ENCODE measurements around the gene C1QTNF1.
A peak's percentile ranks its signal among the peaks of the same experiment; 100 is the strongest.

C1QTNF1 gene

DNA sequence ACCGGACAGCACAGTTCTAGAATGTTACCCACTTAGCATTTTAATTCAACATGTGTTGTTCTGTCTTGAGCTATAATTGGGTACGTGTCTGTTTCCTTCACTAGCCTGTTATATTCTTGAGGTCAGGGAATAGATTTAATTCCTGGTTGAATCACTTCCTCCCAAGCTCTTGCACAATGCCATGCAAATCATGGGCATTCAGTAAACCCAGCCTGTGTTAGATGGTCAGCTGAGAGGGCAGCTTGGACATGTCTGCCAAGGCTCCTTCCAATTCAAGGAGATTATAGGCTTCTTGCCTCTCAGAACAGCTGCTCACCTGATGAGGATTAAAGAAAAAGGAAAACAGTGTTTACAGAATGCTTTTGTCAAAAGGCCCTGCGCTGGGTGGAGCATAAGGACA is 12.6 kb downstream of the C1QTNF1 start:
- no peak for TF ChIP-seq ISL1 (CRISPR knock-in tag; IDR thresholded peaks at IDR 0.05)
- TF ChIP-seq ESRRG (CRISPR knock-in tag; IDR thresholded peaks at IDR 0.05) = no peak
- no peak for TF ChIP-seq TOX (CRISPR knock-in tag; IDR thresholded peaks at IDR 0.05; ENCODE audit: borderline replicate concordance)
- 0 out of 2 replicates have a peak, but pooled peaks have one; percentile 11 for TF ChIP-seq ZFP3 (CRISPR knock-in tag; IDR thresholded peaks at IDR 0.05)
- TF ChIP-seq, protein P1, sequence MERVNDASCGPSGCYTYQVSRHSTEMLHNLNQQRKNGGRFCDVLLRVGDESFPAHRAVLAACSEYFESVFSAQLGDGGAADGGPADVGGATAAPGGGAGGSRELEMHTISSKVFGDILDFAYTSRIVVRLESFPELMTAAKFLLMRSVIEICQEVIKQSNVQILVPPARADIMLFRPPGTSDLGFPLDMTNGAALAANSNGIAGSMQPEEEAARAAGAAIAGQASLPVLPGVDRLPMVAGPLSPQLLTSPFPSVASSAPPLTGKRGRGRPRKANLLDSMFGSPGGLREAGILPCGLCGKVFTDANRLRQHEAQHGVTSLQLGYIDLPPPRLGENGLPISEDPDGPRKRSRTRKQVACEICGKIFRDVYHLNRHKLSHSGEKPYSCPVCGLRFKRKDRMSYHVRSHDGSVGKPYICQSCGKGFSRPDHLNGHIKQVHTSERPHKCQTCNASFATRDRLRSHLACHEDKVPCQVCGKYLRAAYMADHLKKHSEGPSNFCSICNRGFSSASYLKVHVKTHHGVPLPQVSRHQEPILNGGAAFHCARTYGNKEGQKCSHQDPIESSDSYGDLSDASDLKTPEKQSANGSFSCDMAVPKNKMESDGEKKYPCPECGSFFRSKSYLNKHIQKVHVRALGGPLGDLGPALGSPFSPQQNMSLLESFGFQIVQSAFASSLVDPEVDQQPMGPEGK (CRISPR knock-in tag; IDR thresholded peaks at IDR 0.05; ENCODE audit: borderline replicate concordance) = peak; percentile 39; the same call in 1 of the 2 replicates
- TF ChIP-seq ZNF70 (CRISPR knock-in tag; IDR thresholded peaks at IDR 0.05) = no peak
- peak; percentile 87 for ATAC-seq

DNA sequence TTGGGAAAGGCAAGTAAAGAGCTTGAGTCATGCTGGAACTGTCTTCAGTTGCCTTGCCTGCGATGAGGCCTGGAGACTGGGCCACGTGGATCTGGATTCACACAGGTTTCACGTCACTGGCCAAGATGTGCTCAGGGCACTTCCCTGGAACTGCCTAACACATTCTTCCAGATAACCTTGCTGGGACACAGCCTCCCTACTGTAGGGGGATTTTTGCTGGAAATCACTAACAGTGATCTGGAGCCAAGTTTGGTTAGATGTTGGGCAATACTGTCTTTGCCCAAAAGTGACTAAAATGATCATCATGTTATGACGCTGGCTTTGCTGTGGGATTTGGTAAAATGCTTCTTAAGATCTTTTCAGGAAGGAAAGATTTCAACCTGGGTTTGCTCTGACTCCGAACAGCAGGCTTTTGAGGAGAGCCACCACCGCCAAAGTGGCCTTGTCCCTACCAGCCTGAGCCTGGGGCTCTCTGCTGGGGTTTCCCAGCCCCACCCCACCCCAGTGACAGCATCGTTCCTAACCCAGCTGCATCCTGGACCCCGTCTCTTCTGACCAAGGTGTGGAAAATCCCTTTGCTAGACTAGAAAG is 14.7 kb downstream of the C1QTNF1 start:
- no peak for ATAC-seq
- TF ChIP-seq, protein P1 (CRISPR knock-in tag; IDR thresholded peaks at IDR 0.05; ENCODE audit: borderline replicate concordance) = no peak
- TF ChIP-seq ZFP3 (CRISPR knock-in tag; IDR thresholded peaks at IDR 0.05) = no peak
- TF ChIP-seq TOX (CRISPR knock-in tag; IDR thresholded peaks at IDR 0.05; ENCODE audit: borderline replicate concordance) = no peak
- no peak for TF ChIP-seq ZNF70 (CRISPR knock-in tag; IDR thresholded peaks at IDR 0.05)
- TF ChIP-seq ZNF8 (CRISPR knock-in tag; IDR thresholded peaks at IDR 0.05) = no peak
- TF ChIP-seq, protein P2, sequence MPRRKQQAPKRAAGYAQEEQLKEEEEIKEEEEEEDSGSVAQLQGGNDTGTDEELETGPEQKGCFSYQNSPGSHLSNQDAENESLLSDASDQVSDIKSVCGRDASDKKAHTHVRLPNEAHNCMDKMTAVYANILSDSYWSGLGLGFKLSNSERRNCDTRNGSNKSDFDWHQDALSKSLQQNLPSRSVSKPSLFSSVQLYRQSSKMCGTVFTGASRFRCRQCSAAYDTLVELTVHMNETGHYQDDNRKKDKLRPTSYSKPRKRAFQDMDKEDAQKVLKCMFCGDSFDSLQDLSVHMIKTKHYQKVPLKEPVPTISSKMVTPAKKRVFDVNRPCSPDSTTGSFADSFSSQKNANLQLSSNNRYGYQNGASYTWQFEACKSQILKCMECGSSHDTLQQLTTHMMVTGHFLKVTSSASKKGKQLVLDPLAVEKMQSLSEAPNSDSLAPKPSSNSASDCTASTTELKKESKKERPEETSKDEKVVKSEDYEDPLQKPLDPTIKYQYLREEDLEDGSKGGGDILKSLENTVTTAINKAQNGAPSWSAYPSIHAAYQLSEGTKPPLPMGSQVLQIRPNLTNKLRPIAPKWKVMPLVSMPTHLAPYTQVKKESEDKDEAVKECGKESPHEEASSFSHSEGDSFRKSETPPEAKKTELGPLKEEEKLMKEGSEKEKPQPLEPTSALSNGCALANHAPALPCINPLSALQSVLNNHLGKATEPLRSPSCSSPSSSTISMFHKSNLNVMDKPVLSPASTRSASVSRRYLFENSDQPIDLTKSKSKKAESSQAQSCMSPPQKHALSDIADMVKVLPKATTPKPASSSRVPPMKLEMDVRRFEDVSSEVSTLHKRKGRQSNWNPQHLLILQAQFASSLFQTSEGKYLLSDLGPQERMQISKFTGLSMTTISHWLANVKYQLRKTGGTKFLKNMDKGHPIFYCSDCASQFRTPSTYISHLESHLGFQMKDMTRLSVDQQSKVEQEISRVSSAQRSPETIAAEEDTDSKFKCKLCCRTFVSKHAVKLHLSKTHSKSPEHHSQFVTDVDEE (CRISPR knock-in tag; IDR thresholded peaks at IDR 0.05) = no peak
- no peak for TF ChIP-seq BACH2 (CRISPR knock-in tag; IDR thresholded peaks at IDR 0.05; ENCODE audit: borderline replicate concordance)
- no peak for TF ChIP-seq SNAI2 (CRISPR knock-in tag; IDR thresholded peaks at IDR 0.05)
- no peak for TF ChIP-seq PPARA (CRISPR knock-in tag; IDR thresholded peaks at IDR 0.05; ENCODE audit: borderline replicate concordance)
- no peak for TF ChIP-seq CSDC2 (CRISPR knock-in tag; IDR thresholded peaks at IDR 0.05)
- no peak for TF ChIP-seq GLIS3 (CRISPR knock-in tag; IDR thresholded peaks at IDR 0.05)

DNA sequence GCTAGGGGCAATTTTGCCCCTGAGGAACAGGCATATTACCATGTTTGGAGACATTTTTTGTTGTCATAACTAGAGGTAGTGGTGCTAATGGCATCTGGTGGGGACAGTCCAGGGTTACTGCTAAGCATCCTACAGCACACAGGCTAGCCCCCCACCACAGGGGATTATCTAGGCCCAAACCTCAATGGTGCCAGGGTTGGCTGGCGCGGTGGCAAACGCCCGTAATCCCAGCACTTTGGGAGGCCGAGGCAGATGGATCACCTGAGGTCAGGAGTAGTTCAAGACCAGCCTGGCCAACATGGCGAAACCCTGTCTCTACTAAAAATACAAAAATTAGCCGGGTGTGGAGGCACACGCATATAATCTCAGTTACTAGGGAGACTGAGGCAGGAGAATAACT is 15.2 kb downstream of the C1QTNF1 start:
- TF ChIP-seq CSDC2 (CRISPR knock-in tag; IDR thresholded peaks at IDR 0.05) (no peak), RARB (CRISPR knock-in tag; IDR thresholded peaks at IDR 0.05) (no peak), PPARA (CRISPR knock-in tag; IDR thresholded peaks at IDR 0.05; ENCODE audit: borderline replicate concordance) (no peak), GLIS3 (CRISPR knock-in tag; IDR thresholded peaks at IDR 0.05) (no peak), TOX (CRISPR knock-in tag; IDR thresholded peaks at IDR 0.05; ENCODE audit: borderline replicate concordance) (no peak), OSR1 (CRISPR knock-in tag; IDR thresholded peaks at IDR 0.05) (no peak), ZNF565 (CRISPR knock-in tag; conservative IDR thresholded peaks at IDR 0.05; ENCODE audit: low read depth) (no peak)
- TF ChIP-seq, protein P2 (CRISPR knock-in tag; IDR thresholded peaks at IDR 0.05) = no peak
- TF ChIP-seq, protein P1 (CRISPR knock-in tag; IDR thresholded peaks at IDR 0.05; ENCODE audit: borderline replicate concordance) = no peak
- TF ChIP-seq, protein P3, sequence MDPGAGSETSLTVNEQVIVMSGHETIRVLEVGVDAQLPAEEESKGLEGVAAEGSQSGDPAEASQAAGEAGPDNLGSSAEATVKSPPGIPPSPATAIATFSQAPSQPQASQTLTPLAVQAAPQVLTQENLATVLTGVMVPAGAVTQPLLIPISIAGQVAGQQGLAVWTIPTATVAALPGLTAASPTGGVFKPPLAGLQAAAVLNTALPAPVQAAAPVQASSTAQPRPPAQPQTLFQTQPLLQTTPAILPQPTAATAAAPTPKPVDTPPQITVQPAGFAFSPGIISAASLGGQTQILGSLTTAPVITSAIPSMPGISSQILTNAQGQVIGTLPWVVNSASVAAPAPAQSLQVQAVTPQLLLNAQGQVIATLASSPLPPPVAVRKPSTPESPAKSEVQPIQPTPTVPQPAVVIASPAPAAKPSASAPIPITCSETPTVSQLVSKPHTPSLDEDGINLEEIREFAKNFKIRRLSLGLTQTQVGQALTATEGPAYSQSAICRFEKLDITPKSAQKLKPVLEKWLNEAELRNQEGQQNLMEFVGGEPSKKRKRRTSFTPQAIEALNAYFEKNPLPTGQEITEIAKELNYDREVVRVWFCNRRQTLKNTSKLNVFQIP (CRISPR knock-in tag; IDR thresholded peaks at IDR 0.05; ENCODE audit: borderline replicate concordance, low read depth) = no peak
- TF ChIP-seq, protein P4, sequence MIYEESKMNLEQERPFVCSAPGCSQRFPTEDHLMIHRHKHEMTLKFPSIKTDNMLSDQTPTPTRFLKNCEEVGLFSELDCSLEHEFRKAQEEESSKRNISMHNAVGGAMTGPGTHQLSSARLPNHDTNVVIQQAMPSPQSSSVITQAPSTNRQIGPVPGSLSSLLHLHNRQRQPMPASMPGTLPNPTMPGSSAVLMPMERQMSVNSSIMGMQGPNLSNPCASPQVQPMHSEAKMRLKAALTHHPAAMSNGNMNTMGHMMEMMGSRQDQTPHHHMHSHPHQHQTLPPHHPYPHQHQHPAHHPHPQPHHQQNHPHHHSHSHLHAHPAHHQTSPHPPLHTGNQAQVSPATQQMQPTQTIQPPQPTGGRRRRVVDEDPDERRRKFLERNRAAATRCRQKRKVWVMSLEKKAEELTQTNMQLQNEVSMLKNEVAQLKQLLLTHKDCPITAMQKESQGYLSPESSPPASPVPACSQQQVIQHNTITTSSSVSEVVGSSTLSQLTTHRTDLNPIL (CRISPR knock-in tag; IDR thresholded peaks at IDR 0.05; ENCODE audit: low read depth) = no peak
- no peak for ATAC-seq

Data from SK-N-SH treated with all-trans-retinoic acid at 6 μM for 48 hours (cell line).